HFFc6 (cell line): ENCODE measurements around the gene SCARB1. TPM values are rescaled to one million over a fixed set of nuclear protein-coding genes. Genes with fewer than 3 reads are reported as not detected.

Experiments
- DNase-seq: peaks from one replicate; pipeline ENCODE4 v3.0.0-alpha.2; 2018
- H3K27ac Mint-ChIP-seq: 2 replicates; pipeline ENCODE4 v1.8.0; 2020; ENCODE audit warnings: mild to moderate bottlenecking, mixed read lengths
- H3K27me3 Mint-ChIP-seq: 2 replicates; pipeline ENCODE4 v1.8.0; 2021; ENCODE audit warnings: mild to moderate bottlenecking, moderate library complexity, mixed read lengths; ENCODE audit not compliant: insufficient read depth
- H3K36me3 Mint-ChIP-seq: 2 replicates; pipeline ENCODE4 v1.8.0; 2021; ENCODE audit warnings: low read depth, mixed read lengths
- H3K4me1 Mint-ChIP-seq: 2 replicates; pipeline ENCODE4 v1.8.0; 2020; ENCODE audit warnings: low read depth, mixed read lengths
- H3K4me3 Mint-ChIP-seq: 2 replicates; pipeline ENCODE4 v1.8.0; 2020; ENCODE audit warnings: mild to moderate bottlenecking, moderate library complexity, mixed read lengths
- H3K9me3 Mint-ChIP-seq: 2 replicates; pipeline ENCODE4 v1.8.0; 2020; ENCODE audit warnings: mild to moderate bottlenecking, mixed read lengths
- total RNA-seq, 6 experiments: library from RNA; stranded (reverse); fragmentation: NEBNext Ultra II Directional; extraction: Animal tissue kit (Norgen Biotek cat#: 25700); gene quantifications; 2 replicates in 1 of 6; 3 replicates in 5 of 6; pipeline ENCODE4 v1.2.3, GENCODE V29; 2021
- TF ChIP-seq, protein P1 (sequence below): fragments of 200-600 bp; sonication (generic); IDR thresholded peaks from 2 replicates; pipeline ENCODE4 v1.5.0; 2021; ENCODE audit warnings: antibody characterized with exemption, mild to moderate bottlenecking

Gene SCARB1
- total RNA-seq, 6 experiments from 2014 or later = 34.8 to 46.3 (median 36.8) TPM

DNA sequence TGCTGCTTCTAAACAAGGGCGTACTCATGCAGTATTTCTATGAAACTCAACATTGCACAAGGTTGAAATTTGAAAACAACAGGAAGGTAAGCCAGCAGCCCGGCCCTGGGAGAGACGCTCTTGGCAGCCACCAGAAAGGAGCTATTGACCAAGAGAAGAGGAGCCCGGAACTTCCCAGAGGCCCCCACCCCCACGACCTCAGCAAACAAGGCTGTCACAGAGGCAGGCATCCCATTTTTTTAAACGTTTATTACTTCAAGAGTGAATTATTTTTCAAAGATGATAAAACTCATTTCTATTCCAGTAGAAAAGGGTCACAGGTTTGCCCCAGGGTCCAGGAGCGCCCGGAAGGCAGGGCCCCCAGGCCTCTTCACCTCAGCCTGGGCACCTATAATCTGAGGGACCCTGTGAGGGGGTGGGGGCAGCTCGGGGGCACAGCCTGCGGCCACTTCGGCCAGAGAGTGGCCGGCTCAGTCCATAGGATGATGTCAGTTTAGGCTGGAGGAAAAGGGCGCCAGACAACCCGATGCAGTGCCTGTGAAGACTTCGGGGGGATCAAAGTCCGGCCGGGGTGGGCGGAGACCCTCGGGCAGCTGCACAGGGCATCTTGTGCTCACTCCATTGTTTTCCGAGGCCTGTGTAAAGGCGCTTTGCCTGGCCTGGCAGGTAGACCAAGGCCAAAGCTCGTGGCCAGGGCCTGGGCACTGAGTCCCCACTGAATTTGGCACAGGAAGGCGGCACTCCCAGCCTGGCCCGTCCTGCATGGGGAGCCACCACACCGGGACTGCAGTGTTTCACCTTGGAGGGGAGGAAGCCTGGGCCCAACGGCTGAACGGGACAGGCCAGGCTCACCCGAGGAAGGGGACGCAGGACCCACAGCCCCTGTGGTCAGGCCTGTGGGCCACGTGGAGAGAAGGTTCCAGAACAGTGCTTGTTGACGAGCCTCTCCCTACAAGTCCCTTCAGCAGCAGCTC is 86.0 kb downstream of the SCARB1 start:
- Mint-ChIP-seq H3K27me3 (peaks cover 3% of the 10 kb centered on the region), H3K4me1 (peaks cover 31% of the 10 kb centered on the region), H3K36me3 (0 out of 2 replicates have a peak, but pooled peaks cover under 1% of the 10 kb centered on the region), H3K9me3 (no peaks in the 10 kb centered on the region), H3K4me3 (no peak overlapping the region), H3K27ac (no peak overlapping the region)
- TF ChIP-seq, protein P1, sequence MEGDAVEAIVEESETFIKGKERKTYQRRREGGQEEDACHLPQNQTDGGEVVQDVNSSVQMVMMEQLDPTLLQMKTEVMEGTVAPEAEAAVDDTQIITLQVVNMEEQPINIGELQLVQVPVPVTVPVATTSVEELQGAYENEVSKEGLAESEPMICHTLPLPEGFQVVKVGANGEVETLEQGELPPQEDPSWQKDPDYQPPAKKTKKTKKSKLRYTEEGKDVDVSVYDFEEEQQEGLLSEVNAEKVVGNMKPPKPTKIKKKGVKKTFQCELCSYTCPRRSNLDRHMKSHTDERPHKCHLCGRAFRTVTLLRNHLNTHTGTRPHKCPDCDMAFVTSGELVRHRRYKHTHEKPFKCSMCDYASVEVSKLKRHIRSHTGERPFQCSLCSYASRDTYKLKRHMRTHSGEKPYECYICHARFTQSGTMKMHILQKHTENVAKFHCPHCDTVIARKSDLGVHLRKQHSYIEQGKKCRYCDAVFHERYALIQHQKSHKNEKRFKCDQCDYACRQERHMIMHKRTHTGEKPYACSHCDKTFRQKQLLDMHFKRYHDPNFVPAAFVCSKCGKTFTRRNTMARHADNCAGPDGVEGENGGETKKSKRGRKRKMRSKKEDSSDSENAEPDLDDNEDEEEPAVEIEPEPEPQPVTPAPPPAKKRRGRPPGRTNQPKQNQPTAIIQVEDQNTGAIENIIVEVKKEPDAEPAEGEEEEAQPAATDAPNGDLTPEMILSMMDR = no peak
- DNase-seq = no peak

DNA sequence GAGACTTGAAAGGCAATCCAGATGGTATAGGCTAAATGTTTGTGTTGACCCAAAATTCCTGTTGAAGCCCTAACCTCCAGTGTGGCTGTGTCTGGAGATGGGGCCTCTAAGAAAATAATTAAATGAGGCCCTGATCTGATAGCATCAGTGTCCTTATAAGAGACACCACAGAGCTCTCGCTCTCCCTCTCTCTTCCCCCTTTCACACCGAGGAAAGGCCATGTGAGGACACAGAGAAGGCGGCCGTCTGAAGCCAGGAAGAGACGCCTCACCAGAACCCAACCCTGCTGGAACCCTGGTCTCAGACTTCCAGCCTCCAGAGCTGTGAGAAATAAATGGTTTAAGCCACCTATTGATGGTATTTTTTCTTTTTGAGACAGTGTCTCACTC is 87.5 kb downstream of the SCARB1 start:
- Mint-ChIP-seq H3K9me3 (no peaks in the 10 kb centered on the region), H3K27ac (peak overlapping the region; percentile 93), H3K27me3 (peaks cover 2% of the 10 kb centered on the region), H3K4me1 (peaks cover 34% of the 10 kb centered on the region), H3K36me3 (no peaks in the 10 kb centered on the region), H3K4me3 (no peak overlapping the region; the same call in 1 of the 2 replicates)
- no peak for DNase-seq
- TF ChIP-seq, protein P1 = no peak

DNA sequence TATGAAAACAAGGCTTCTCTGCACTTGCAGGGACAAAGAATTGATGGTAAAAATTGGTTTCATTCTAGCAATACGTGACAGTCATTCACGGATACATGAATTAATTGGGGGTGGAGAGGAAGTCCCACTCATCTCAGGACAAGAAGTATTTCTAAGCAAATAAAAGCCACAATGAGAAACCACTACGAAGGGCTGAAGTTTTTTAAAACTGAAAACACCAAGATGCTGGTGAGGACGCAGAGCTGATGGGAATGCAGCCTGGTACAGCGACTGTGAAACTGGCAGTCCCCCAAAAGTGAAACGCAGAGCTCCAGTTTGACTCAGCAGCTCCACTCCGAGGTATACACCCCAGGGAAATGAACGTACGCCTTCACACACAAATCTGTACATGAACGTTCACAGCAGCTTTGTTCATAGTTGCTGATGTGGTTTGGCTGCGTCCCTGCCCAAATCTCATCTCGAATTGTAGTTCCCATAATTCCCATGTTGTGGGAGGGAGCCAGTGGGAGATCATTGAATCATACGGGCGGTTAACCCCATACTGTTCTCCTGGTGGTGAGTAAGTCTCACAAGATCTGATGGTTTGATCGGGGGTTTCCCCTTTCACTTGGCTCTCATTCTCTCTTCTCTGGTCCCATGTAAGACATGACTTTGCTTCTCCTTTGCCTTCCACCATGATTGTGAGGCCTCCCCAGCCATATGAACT is 89.0 kb downstream of the SCARB1 start:
- no peaks in the 10 kb centered on the region for H3K36me3 Mint-ChIP-seq
- H3K4me1 Mint-ChIP-seq = peaks cover 39% of the 10 kb centered on the region
- H3K27me3 Mint-ChIP-seq = peaks cover 1% of the 10 kb centered on the region
- H3K27ac Mint-ChIP-seq = peak overlapping the region; percentile 93
- peak; percentile 92 for DNase-seq
- TF ChIP-seq, protein P1 = peak; percentile 68
- peak overlapping the region; percentile 84 for H3K4me3 Mint-ChIP-seq
- no peaks in the 10 kb centered on the region for H3K9me3 Mint-ChIP-seq

DNA sequence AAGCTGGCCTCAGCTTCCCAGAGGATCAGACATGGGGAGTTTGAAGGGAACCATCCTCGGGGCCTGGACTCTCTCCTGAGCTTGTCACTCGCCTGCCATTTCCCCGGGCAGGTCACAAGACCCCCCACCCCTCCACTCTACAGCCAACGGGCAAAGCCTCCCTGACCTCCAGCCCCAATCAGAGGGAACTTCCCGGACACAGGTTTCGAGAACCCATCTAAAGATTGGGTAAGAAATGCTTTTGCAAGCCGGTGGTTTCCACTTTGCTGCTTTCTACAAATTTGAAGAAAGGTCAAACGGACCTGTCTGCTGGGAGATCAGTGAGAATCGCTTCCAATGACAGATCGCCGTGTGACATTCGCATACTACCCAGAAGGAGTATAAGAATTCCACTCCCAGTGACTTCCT is 89.6 kb downstream of the SCARB1 start:
- no peak for DNase-seq
- Mint-ChIP-seq H3K27ac (no peak overlapping the region), H3K9me3 (no peaks in the 10 kb centered on the region), H3K4me3 (peak overlapping the region; percentile 84), H3K27me3 (peaks cover 1% of the 10 kb centered on the region), H3K4me1 (peaks cover 45% of the 10 kb centered on the region), H3K36me3 (no peaks in the 10 kb centered on the region)
- TF ChIP-seq, protein P1 = no peak

DNA sequence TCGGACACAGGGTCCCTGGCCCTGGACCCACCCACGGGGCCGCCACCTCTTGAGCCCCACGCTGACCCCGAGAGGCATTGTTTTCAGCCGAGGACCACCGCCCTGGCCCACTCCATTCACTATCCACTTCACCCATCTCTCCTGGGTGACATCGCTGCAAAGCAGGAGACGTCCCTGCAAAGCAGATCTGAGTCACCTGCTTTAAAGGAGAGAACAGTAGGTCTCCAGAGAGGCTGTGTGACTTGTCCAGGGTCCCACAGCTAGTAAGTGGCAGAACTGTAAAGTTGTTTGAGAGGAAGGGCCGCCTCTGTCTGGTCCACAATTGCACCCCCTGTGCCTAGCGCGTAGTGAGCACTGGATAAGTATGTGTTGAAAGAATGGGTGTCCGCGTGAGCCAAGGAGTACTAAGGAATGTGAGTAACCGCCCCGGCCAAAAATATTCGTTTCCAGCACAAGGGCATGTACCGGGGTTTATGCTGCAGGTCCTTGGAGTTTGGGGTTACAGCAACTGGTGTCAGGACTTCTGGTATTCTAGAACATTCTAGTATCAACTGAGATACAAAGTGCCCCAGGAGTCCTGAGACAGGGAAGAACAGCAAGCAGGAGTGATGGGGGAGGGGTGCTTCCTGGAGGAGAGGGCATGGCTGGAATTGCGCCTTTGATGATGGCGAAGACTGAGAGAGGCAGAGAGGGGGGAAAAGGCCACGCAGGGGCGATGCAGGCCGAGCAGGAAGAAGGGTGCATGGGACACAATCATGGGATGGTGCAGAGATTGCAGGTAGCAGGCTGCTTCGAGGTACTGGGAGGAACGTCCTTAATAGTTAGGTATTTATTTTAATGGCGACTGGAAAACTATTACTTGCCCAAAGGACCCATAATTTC is 91.1 kb downstream of the SCARB1 start:
- no peaks in the 10 kb centered on the region for H3K9me3 Mint-ChIP-seq
- H3K36me3 Mint-ChIP-seq = no peaks in the 10 kb centered on the region
- H3K27me3 Mint-ChIP-seq = no peaks in the 10 kb centered on the region; the same call in 1 of the 2 replicates
- peaks cover 55% of the 10 kb centered on the region for H3K4me1 Mint-ChIP-seq
- no peak overlapping the region for H3K4me3 Mint-ChIP-seq
- no peak for DNase-seq
- TF ChIP-seq, protein P1 = no peak
- H3K27ac Mint-ChIP-seq = no peak overlapping the region
